Trophoblast cell (in vitro differentiated cells and primary cell): ENCODE measurements around the gene CD33.
A peak's percentile ranks its signal among the peaks of the same experiment; 100 is the strongest.
"Not testable (repeated sequence)": the region's sequence is repeated elsewhere in the genome, so short reads cannot be mapped to it uniquely, and the experiment has no call there.

Experiments used
- DNase-seq, 2 donors: peaks; one replicate each; pipeline ENCODE4 v3.0.0-alpha.2; 2016
- H2AFZ ChIP-seq: 2 replicates; pipeline ENCODE4 v1.6.1; 2013; ENCODE audit warnings: low read length, moderate library complexity, mild to moderate bottlenecking; ENCODE audit not compliant: insufficient read depth, poor library complexity
- H2AK5ac ChIP-seq: 2 replicates; pipeline ENCODE4 v1.6.1; 2013; ENCODE audit warnings: mild to moderate bottlenecking, low read length
- H2BK120ac ChIP-seq: 2 replicates; pipeline ENCODE4 v1.6.1; 2013; ENCODE audit warnings: low read length, mild to moderate bottlenecking, moderate library complexity; ENCODE audit not compliant: insufficient read depth, poor library complexity
- H2BK12ac ChIP-seq: 2 replicates; pipeline ENCODE4 v1.6.1; 2013; ENCODE audit warnings: mild to moderate bottlenecking, low read length, moderate library complexity
- H2BK5ac ChIP-seq: 2 replicates; pipeline ENCODE4 v1.6.1; 2013; ENCODE audit warnings: low read length, low read depth, moderate library complexity, mild to moderate bottlenecking; ENCODE audit not compliant: poor library complexity
- H3K14ac ChIP-seq: 2 replicates; pipeline ENCODE4 v1.6.1; 2013; ENCODE audit warnings: mild to moderate bottlenecking, low read length
- H3K18ac ChIP-seq: 2 replicates; pipeline ENCODE4 v1.6.1; 2013; ENCODE audit warnings: mild to moderate bottlenecking, low read length
- H3K23ac ChIP-seq: 2 replicates; pipeline ENCODE4 v1.6.1; 2013; ENCODE audit warnings: low read length
- H3K27ac ChIP-seq: 2 replicates; pipeline ENCODE4 v1.5.1; 2013; ENCODE audit warnings: low read depth, mild to moderate bottlenecking, inconsistent platforms, low read length, moderate library complexity
- H3K27me3 ChIP-seq: 2 replicates; pipeline ENCODE4 v1.6.1; 2013; ENCODE audit warnings: inconsistent platforms, mild to moderate bottlenecking, low read length, moderate library complexity; ENCODE audit not compliant: insufficient read depth
- H3K36me3 ChIP-seq, 2 experiments: 1 replicate in 1 of 2; 2 replicates in 1 of 2; pipeline ENCODE4 v1.6.1; 2013; ENCODE audit warnings: low read length in 2 of 2, mild to moderate bottlenecking in 2 of 2, moderate library complexity in 1 of 2; ENCODE audit not compliant: insufficient read depth in 2 of 2, control insufficient read depth in 1 of 2
- H3K4ac ChIP-seq: 2 replicates; pipeline ENCODE4 v1.6.1; 2013; ENCODE audit warnings: low read depth, mild to moderate bottlenecking, low read length, moderate library complexity
- H3K4me1 ChIP-seq, 2 experiments: 1 replicate in 1 of 2; 2 replicates in 1 of 2; pipeline ENCODE4 v1.6.1; 2013; ENCODE audit warnings: low read length in 2 of 2, mild to moderate bottlenecking in 2 of 2, moderate library complexity in 1 of 2; ENCODE audit not compliant: insufficient read depth in 2 of 2, control insufficient read depth in 1 of 2
- H3K4me2 ChIP-seq: 2 replicates; pipeline ENCODE4 v1.6.1; 2013; ENCODE audit warnings: inconsistent platforms, mild to moderate bottlenecking, low read length, moderate library complexity
- H3K4me3 ChIP-seq: 2 replicates; pipeline ENCODE4 v1.5.1; 2013; ENCODE audit warnings: mild to moderate bottlenecking, low read depth, low read length, inconsistent platforms
- H3K79me1 ChIP-seq: one replicate; pipeline ENCODE4 v1.6.1; 2013; ENCODE audit warnings: low read length
- H3K79me2 ChIP-seq: 2 replicates; pipeline ENCODE4 v1.6.1; 2013; ENCODE audit warnings: low read length, mild to moderate bottlenecking; ENCODE audit not compliant: control insufficient read depth, insufficient read depth, poor library complexity
- H3K9ac ChIP-seq: 2 replicates; pipeline ENCODE4 v1.6.1; 2013; ENCODE audit warnings: mild to moderate bottlenecking, low read length
- H3K9me3 ChIP-seq: 2 replicates; pipeline ENCODE4 v1.6.1; 2013; ENCODE audit warnings: low read depth, mild to moderate bottlenecking, control low read depth, inconsistent platforms, low read length; ENCODE audit not compliant: insufficient read depth
- H4K12ac ChIP-seq: 2 replicates; pipeline ENCODE4 v1.6.1; 2013; ENCODE audit warnings: low read depth, mild to moderate bottlenecking, low read length, moderate library complexity
- H4K8ac ChIP-seq: 2 replicates; pipeline ENCODE4 v1.6.1; 2013; ENCODE audit warnings: low read depth, mild to moderate bottlenecking, low read length, moderate library complexity
- H4K91ac ChIP-seq: one replicate; pipeline ENCODE4 v1.6.1; 2013; ENCODE audit warnings: low read depth, mild to moderate bottlenecking, low read length, moderate library complexity
- WGBS: extraction: QIAGEN DNeasy Blood & Tissue Kit; methylation state at CpG from one replicate; pipeline ENCODE4 v1.1.7; 2013; ENCODE audit warnings: missing lambda C conversion rate; ENCODE audit not compliant: insufficient read length, insufficient coverage; ENCODE audit errors: extremely low coverage; 5-methylcytosine and 5-hydroxymethylcytosine counted together

CD33 gene

GRCh38 chr19:51207747-51208146 is 17.1 kb upstream of the CD33 start:
- DNase-seq, result no peak
- no peak overlapping the region for H3K4me2 ChIP-seq
- H2BK5ac ChIP-seq, result no peak overlapping the region
- H3K79me1 ChIP-seq, result no peaks in the 10 kb centered on the region
- H3K36me3 ChIP-seq, result no peaks in the 10 kb centered on the region
- no peak overlapping the region for H3K27ac ChIP-seq
- H2AFZ ChIP-seq, result no peak overlapping the region
- H3K18ac ChIP-seq, result no peak overlapping the region
- no peak overlapping the region for H2BK12ac ChIP-seq
- no peaks in the 10 kb centered on the region for H3K4me1 ChIP-seq
- H3K79me2 ChIP-seq, result no peaks in the 10 kb centered on the region
- H2AK5ac ChIP-seq, result no peak overlapping the region
- no peak overlapping the region for H3K4me3 ChIP-seq
- H3K14ac ChIP-seq, result no peak overlapping the region
- no peak overlapping the region for H3K23ac ChIP-seq
- no CpG with 5 or more reads among the region's 2 CpGs for WGBS
- no peak overlapping the region for H4K12ac ChIP-seq
- no peak overlapping the region for H4K8ac ChIP-seq
- no peaks in the 10 kb centered on the region for H3K27me3 ChIP-seq
- no peak overlapping the region for H4K91ac ChIP-seq
- no peak overlapping the region for H2BK120ac ChIP-seq
- no peak overlapping the region for H3K9ac ChIP-seq
- H3K9me3 ChIP-seq, result peaks cover 20% of the 10 kb centered on the region
- H3K4ac ChIP-seq, result no peak overlapping the region

GRCh38 chr19:51210191-51210784 is 14.6 kb upstream of the CD33 start:
- H3K23ac ChIP-seq, result no peak overlapping the region
- no peaks in the 10 kb centered on the region for H3K27me3 ChIP-seq
- H3K79me1 ChIP-seq, result no peaks in the 10 kb centered on the region
- H3K4ac ChIP-seq, result no peak overlapping the region
- H4K8ac ChIP-seq, result no peak overlapping the region
- no peak overlapping the region for H2AFZ ChIP-seq
- H3K9me3 ChIP-seq, result peaks cover 26% of the 10 kb centered on the region
- WGBS, result no CpG with 5 or more reads among the region's 6 CpGs
- H3K14ac ChIP-seq, result no peak overlapping the region
- no peak overlapping the region for H3K27ac ChIP-seq
- H3K4me3 ChIP-seq, result no peak overlapping the region
- H2BK120ac ChIP-seq, result no peak overlapping the region
- no peak for DNase-seq
- H3K4me1 ChIP-seq, result no peaks in the 10 kb centered on the region
- no peak overlapping the region for H3K18ac ChIP-seq
- H3K4me2 ChIP-seq, result no peak overlapping the region
- H2BK5ac ChIP-seq, result no peak overlapping the region
- no peaks in the 10 kb centered on the region for H3K79me2 ChIP-seq
- H4K12ac ChIP-seq, result no peak overlapping the region
- H2BK12ac ChIP-seq, result no peak overlapping the region
- H4K91ac ChIP-seq, result no peak overlapping the region
- H3K9ac ChIP-seq, result no peak overlapping the region
- no peak overlapping the region for H2AK5ac ChIP-seq
- no peaks in the 10 kb centered on the region for H3K36me3 ChIP-seq

GRCh38 chr19:51210874-51211361 is 14.0 kb upstream of the CD33 start:
- H3K27ac ChIP-seq, H3K79me1 ChIP-seq: not testable (repeated sequence)
- no CpG with 5 or more reads among the region's 13 CpGs for WGBS

DNA sequence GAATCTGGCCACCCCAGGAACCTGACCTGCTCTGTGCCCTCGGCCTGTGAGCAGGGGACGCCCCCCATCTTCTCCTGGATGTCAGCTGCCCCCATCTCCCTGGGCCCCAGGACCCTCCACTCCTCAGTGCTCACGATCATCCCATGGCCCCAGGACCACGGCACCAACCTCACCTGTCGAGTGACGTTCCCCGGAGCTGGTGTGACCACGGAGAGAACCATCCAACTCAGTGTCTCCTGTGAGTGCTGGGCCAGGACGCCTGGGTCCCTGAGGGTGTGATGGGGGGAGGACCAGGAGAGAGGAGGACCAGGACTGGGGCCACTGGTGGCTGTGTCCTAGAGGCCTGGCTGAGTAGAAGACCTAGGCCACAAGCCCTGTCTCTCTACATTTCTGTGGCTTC is 13.0 kb upstream of the CD33 start:
- no peaks in the 10 kb centered on the region for H3K79me1 ChIP-seq
- H3K14ac ChIP-seq, result no peak overlapping the region
- no peak overlapping the region for H2BK120ac ChIP-seq
- WGBS, result no CpG with 5 or more reads among the region's 9 CpGs
- no peak overlapping the region for H4K12ac ChIP-seq
- H3K18ac ChIP-seq, result no peak overlapping the region
- H2AFZ ChIP-seq, result no peak overlapping the region
- H2BK12ac ChIP-seq, result no peak overlapping the region
- no peak overlapping the region for H4K91ac ChIP-seq
- H3K79me2 ChIP-seq, result no peaks in the 10 kb centered on the region
- H3K27me3 ChIP-seq, result no peaks in the 10 kb centered on the region
- no peak overlapping the region for H3K27ac ChIP-seq
- no peak overlapping the region for H2AK5ac ChIP-seq
- no peak overlapping the region for H4K8ac ChIP-seq
- DNase-seq, result no peak
- H3K9me3 ChIP-seq, result peaks cover 35% of the 10 kb centered on the region
- H3K9ac ChIP-seq, result no peak overlapping the region
- no peak overlapping the region for H3K4me3 ChIP-seq
- H3K36me3 ChIP-seq, result no peaks in the 10 kb centered on the region
- H3K4me1 ChIP-seq, result no peaks in the 10 kb centered on the region
- no peak overlapping the region for H3K4me2 ChIP-seq
- H3K4ac ChIP-seq, result no peak overlapping the region
- H3K23ac ChIP-seq, result no peak overlapping the region
- no peak overlapping the region for H2BK5ac ChIP-seq

More at GRCh38 chr19:51210874-51211361, 14.0 kb upstream of the CD33 start:
- H4K8ac ChIP-seq, H4K12ac ChIP-seq, H2BK12ac ChIP-seq, H2BK5ac ChIP-seq, H3K23ac ChIP-seq, H3K79me2 ChIP-seq, H3K14ac ChIP-seq, H2AK5ac ChIP-seq, H3K4ac ChIP-seq, H3K18ac ChIP-seq, H2BK120ac ChIP-seq, H3K36me3 ChIP-seq, H2AFZ ChIP-seq, H3K4me2 ChIP-seq, H4K91ac ChIP-seq, H3K4me1 ChIP-seq, H3K4me3 ChIP-seq, H3K27me3 ChIP-seq, H3K9ac ChIP-seq: not testable (repeated sequence)
- DNase-seq, result peak in 1 of 2 donors; percentile 1
- peaks cover 32% of the 10 kb centered on the region for H3K9me3 ChIP-seq
